Omental fat pad (tissue), 4 donors: ENCODE results near the gene ERBB2. TPM values are rescaled to one million over a fixed set of nuclear protein-coding genes. Genes with fewer than 3 reads are reported as not detected.

ENCODE experiments used
- ATAC-seq: fragments of 150-250 bp; one replicate; pipeline ENCODE4 v1.9.1; 2016; ENCODE audit warnings: mild to moderate bottlenecking, moderate library complexity; ENCODE audit not compliant: low FRiP score
- DNase-seq: peaks from one replicate; pipeline ENCODE4 v3.0.0-alpha.2; 2019; ENCODE audit warnings: low spot score
- CTCF ChIP-seq, 3 donors: fragments of 450-650 bp; IDR thresholded peaks; one replicate each; pipeline ENCODE4 v1.5.1; 2016 to 2017; ENCODE audit warnings: antibody characterized with exemption in 3 of 3, mild to moderate bottlenecking in 3 of 3, moderate library complexity in 2 of 3
- total RNA-seq, 4 donors: library from RNA; depleted of rRNA; stranded (reverse); fragments of >200 nt; gene quantifications; one replicate each; pipeline ENCODE4 v1.1.0, GENCODE V29; 2016

ERBB2 gene
- total RNA-seq, 4 donors from 2014 or later, result 13.8 to 23.8 (median 15.7) TPM

GRCh38 chr17:39701784-39702422 is 2.0 kb downstream of the ERBB2 start:
- no peak for DNase-seq
- no peak for ATAC-seq
- TF ChIP-seq CTCF (IDR thresholded peaks at IDR 0.05), result no peak

GRCh38 chr17:39702901-39703893 is 3.3 kb downstream of the ERBB2 start:
- no peak for DNase-seq
- ATAC-seq, result no peak
- no peak for TF ChIP-seq CTCF (IDR thresholded peaks at IDR 0.05)

GRCh38 chr17:39703913-39704312 is 4.0 kb downstream of the ERBB2 start:
- DNase-seq (no peak), ATAC-seq (no peak)
- no peak for TF ChIP-seq CTCF (IDR thresholded peaks at IDR 0.05)

- DNase-seq, result no peak
- no peak for ATAC-seq
- no peak for TF ChIP-seq CTCF (IDR thresholded peaks at IDR 0.05)
Observed at GRCh38 chr17:39704821-39705551, 5.1 kb downstream of the ERBB2 start.

GRCh38 chr17:39705786-39706348 is 6.0 kb downstream of the ERBB2 start:
- ATAC-seq, result peak; percentile 49
- no peak for DNase-seq
- TF ChIP-seq CTCF (IDR thresholded peaks at IDR 0.05), result no peak

- ATAC-seq (no peak), DNase-seq (no peak)
- no peak for TF ChIP-seq CTCF (IDR thresholded peaks at IDR 0.05)
Observed at GRCh38 chr17:39706383-39706782, 6.5 kb downstream of the ERBB2 start.
